HL-60 (cell line): ENCODE results near the gene ABCD1.

Experiments
- GABPA ChIP-seq: IDR thresholded peaks from 2 replicates; pipeline ENCODE4 v1.6.1; 2012; ENCODE audit warnings: low read depth
- POLR2AphosphoS5 ChIP-seq: IDR thresholded peaks from 2 replicates; pipeline ENCODE4 v1.6.1; 2012; ENCODE audit warnings: low read depth
- REST ChIP-seq: IDR thresholded peaks from 2 replicates; pipeline ENCODE4 v1.6.1; 2012; ENCODE audit warnings: low read depth; ENCODE audit not compliant: insufficient replicate concordance
- TF ChIP-seq, protein P1 (sequence below): IDR thresholded peaks from one replicate; pipeline ENCODE4 v1.5.1; 2011; ENCODE audit warnings: low read length, control low read depth, inconsistent platforms; ENCODE audit not compliant: insufficient read depth

GRCh38 chrX:153688506-153688905 is 36.1 kb upstream of the ABCD1 start:
- TF ChIP-seq POLR2AphosphoS5 = no peak
- TF ChIP-seq, protein P1, sequence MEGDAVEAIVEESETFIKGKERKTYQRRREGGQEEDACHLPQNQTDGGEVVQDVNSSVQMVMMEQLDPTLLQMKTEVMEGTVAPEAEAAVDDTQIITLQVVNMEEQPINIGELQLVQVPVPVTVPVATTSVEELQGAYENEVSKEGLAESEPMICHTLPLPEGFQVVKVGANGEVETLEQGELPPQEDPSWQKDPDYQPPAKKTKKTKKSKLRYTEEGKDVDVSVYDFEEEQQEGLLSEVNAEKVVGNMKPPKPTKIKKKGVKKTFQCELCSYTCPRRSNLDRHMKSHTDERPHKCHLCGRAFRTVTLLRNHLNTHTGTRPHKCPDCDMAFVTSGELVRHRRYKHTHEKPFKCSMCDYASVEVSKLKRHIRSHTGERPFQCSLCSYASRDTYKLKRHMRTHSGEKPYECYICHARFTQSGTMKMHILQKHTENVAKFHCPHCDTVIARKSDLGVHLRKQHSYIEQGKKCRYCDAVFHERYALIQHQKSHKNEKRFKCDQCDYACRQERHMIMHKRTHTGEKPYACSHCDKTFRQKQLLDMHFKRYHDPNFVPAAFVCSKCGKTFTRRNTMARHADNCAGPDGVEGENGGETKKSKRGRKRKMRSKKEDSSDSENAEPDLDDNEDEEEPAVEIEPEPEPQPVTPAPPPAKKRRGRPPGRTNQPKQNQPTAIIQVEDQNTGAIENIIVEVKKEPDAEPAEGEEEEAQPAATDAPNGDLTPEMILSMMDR = no peak
- no peak for TF ChIP-seq GABPA
- TF ChIP-seq REST = no peak
